ENCODE data around the gene CAMSAP1.
"Not testable (repeated sequence)": the region's sequence is repeated elsewhere in the genome, so short reads cannot be mapped to it uniquely, and the experiment has no call there.

Gene CAMSAP1

DNA sequence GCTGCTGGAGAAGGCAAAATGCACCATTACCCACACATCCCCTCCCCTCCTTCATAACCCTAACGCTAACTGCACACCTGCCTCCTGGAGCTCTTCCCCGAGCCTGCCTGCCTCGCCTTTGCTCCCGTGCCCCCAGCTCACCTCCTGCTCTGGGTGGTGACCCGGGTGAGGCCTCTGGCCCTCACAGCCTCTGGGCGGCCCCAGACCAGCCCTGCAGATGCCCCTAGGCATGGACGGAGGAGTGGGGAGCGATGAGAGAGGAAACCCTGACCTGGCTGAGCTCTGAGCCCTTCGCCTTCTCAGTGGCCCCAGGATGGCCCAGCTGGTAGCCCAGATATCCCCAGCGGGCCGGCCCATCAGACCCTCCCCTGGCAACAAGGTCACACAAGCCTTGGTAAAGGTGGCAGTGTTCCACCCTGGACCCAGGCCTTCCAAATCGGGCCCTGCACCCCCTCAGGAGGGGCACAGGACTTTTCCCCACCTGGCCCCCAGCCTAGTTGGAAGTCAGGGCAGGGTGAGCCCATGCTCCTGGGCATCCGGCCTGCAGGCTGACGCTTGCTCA is 14.5 kb upstream of the CAMSAP1 start:
- no peak for DNase-seq (ENCODE audit: low read depth)

DNA sequence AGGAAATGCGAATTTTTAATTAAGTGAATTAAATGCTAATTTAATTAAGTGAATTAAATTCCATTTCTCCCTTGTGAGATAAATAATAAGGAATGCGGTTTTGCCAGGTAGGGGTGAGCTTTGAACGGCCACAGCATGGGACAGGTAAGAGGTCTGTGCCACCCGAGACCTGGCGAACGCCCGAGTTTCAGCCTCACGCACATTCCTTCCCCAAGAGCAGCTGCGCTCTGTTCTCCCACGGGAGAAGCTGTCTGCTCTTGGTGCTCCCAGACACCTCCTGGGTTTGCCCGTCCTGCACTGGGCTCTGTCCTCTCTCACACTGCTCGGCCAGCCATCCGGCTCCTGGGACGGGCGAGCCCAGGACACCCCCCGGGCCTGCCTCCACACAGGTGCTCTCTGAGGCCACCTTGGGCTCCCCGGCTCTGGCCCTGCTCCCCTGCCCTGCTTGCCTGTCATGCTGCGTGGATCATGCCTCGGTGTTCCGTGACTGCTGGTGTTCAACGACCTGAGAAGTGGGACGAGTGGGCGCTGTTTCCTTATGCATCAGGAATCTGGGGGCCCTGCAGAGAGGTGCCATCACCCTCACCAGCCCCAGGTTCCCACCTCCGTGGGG is 13.7 kb upstream of the CAMSAP1 start:
- no peak for DNase-seq (ENCODE audit: low read depth)
- no peak overlapping the region for H3K4me3 ChIP-seq (ENCODE audit: control insufficient read depth, low read depth, low read length)
- TF ChIP-seq, protein P1, sequence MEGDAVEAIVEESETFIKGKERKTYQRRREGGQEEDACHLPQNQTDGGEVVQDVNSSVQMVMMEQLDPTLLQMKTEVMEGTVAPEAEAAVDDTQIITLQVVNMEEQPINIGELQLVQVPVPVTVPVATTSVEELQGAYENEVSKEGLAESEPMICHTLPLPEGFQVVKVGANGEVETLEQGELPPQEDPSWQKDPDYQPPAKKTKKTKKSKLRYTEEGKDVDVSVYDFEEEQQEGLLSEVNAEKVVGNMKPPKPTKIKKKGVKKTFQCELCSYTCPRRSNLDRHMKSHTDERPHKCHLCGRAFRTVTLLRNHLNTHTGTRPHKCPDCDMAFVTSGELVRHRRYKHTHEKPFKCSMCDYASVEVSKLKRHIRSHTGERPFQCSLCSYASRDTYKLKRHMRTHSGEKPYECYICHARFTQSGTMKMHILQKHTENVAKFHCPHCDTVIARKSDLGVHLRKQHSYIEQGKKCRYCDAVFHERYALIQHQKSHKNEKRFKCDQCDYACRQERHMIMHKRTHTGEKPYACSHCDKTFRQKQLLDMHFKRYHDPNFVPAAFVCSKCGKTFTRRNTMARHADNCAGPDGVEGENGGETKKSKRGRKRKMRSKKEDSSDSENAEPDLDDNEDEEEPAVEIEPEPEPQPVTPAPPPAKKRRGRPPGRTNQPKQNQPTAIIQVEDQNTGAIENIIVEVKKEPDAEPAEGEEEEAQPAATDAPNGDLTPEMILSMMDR (conservative IDR thresholded peaks at IDR 0.05; ENCODE audit: control insufficient read depth, insufficient read depth, low read depth, low read length): no peak

More for the DNA sequence above, 14.5 kb upstream of the CAMSAP1 start:
- H3K4me3 ChIP-seq (ENCODE audit: control insufficient read depth, low read depth, low read length): no peak overlapping the region
- TF ChIP-seq, protein P1 (conservative IDR thresholded peaks at IDR 0.05; ENCODE audit: control insufficient read depth, insufficient read depth, low read depth, low read length): no peak

DNA sequence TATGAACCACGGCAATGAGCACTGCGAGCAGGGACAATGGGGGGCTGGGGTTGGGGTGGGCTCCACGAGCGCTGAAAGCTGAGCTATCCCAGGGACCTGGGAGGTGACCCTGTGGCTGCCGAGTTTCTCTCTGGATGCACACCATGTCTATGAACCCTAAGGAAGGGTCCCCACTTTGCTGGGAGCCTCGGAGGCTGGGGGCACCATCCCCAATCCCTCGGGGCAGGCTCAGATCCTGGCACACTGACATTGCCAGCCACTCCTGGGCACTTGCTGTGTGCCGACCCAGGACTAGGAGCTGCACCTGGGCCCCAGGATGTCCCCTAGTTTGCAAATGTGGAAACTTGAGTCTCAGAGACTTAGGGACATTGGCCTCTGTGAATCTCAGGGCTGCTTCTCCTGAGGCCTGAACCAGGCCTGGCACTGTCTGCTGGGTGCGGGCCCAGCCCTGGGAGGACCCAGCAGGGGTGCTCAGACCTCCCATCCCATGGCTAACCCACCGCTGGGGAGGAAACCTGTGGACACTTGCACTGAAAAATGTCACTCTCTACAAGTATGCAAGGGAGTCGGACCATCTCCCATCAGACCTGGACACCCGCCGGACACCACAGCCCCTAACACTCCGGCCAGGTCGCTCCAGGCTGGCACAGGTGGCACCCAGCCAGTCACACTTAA is 13.0 kb upstream of the CAMSAP1 start:
- DNase-seq (ENCODE audit: low read depth): no peak
- TF ChIP-seq, protein P1 (conservative IDR thresholded peaks at IDR 0.05; ENCODE audit: control insufficient read depth, insufficient read depth, low read depth, low read length): no peak
- H3K4me3 ChIP-seq (ENCODE audit: control insufficient read depth, low read depth, low read length): no peak overlapping the region

DNA sequence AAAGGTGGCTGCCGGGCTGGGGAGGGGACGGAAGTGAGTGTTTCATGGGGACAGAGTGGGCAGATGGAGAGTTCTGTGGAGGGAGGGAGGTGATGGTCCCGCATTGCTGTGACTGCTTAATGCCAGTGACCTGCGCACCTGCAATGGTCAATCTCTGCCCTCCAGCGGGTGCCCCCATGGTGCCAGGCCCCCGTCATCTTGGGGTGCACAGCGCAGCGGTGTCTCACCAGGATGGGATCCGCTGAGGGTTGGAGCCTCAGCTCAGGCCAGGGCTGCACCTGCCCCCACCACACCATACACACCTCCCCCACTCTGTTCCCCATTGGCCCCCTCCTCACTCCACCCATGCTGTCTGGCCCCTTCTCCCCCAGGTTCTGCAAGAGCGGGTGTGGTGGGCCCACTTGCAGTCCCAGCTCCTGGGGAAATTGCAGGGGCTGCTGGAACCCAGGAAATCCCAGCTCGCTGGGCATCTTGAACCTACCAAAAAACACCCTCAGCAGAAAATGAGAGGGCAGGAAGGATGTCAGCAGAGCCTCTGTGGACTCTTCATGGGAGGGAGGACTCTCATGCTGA is 12.1 kb upstream of the CAMSAP1 start:
- DNase-seq (ENCODE audit: low read depth): no peak
- H3K4me3 ChIP-seq (ENCODE audit: control insufficient read depth, low read depth, low read length): no peak overlapping the region
- TF ChIP-seq, protein P1 (conservative IDR thresholded peaks at IDR 0.05; ENCODE audit: control insufficient read depth, insufficient read depth, low read depth, low read length): no peak

- H3K4me3 ChIP-seq (ENCODE audit: control insufficient read depth, low read depth, low read length); DNase-seq (ENCODE audit: low read depth): not testable (repeated sequence)
Measured at GRCh38 chr9:135916227-135916626, 8.9 kb upstream of the CAMSAP1 start.

- TF ChIP-seq, protein P1 (conservative IDR thresholded peaks at IDR 0.05; ENCODE audit: control insufficient read depth, insufficient read depth, low read depth, low read length): no peak
- peak; percentile 35 for DNase-seq (ENCODE audit: low read depth)
Measured at GRCh38 chr9:135914921-135915320, 7.6 kb upstream of the CAMSAP1 start.

GRCh38 chr9:135911233-135911632 is 3.9 kb upstream of the CAMSAP1 start:
- not testable (repeated sequence) for DNase-seq (ENCODE audit: low read depth)

More at GRCh38 chr9:135914921-135915320, 7.6 kb upstream of the CAMSAP1 start:
- no peak overlapping the region for H3K4me3 ChIP-seq (ENCODE audit: control insufficient read depth, low read depth, low read length)

More at GRCh38 chr9:135911233-135911632, 3.9 kb upstream of the CAMSAP1 start:
- H3K4me3 ChIP-seq (ENCODE audit: control insufficient read depth, low read depth, low read length): not testable (repeated sequence)

Data from fibroblast of mammary gland (primary cell).